HEK293 (cell line): ENCODE results near the gene CAPN12.

Experiments
- CTCF ChIA-PET: fragments of 350-600 bp; formaldehyde crosslinking; extraction: SDS; loops from one replicate; lab custom pipeline; 2021; ENCODE audit warnings: antibody characterized with exemption; lab: Yijun Ruan, JAX
- POLR2A ChIA-PET: fragments of 300-600 bp; formaldehyde crosslinking; extraction: SDS; loops from one replicate; lab custom pipeline; 2020; ENCODE audit warnings: antibody characterized with exemption, inconsistent platforms; lab: Yijun Ruan, JAX
- H3K27ac ChIP-seq: fragments of 200-500 bp; sonication (Bioruptor generic); 2 replicates; pipeline ENCODE4 v1.5.1; 2014; ENCODE audit warnings: low read depth, low read length, control low read depth, inconsistent platforms; ENCODE audit errors: extremely low read depth
- H3K36me3 ChIP-seq, 2 experiments: fragments of 200-500 bp in 1 of 2; sonication (Bioruptor generic) in 1 of 2; 1 replicate in 1 of 2; 2 replicates in 1 of 2; pipeline ENCODE4 v1.5.1; 2014 to 2017; ENCODE audit warnings: inconsistent platforms in 2 of 2, low read length in 2 of 2; ENCODE audit not compliant: control insufficient read depth in 2 of 2, insufficient read depth in 1 of 2
- H3K4me1 ChIP-seq: fragments of 200-500 bp; sonication (Bioruptor generic); 2 replicates; pipeline ENCODE4 v1.5.1; 2014; ENCODE audit warnings: mild to moderate bottlenecking, low read length, inconsistent platforms; ENCODE audit not compliant: control insufficient read depth, insufficient read depth
- H3K4me3 ChIP-seq: 2 replicates; pipeline ENCODE4 v1.5.1; 2011; ENCODE audit warnings: low read depth, mild to moderate bottlenecking, control low read depth, low read length, moderate library complexity
- H3K9me3 ChIP-seq: fragments of 200-500 bp; sonication (Bioruptor generic); 2 replicates; pipeline ENCODE4 v1.5.1; 2014; ENCODE audit warnings: low read depth, low read length, inconsistent platforms; ENCODE audit not compliant: control insufficient read depth, insufficient read depth
- EGR2 ChIP-seq: fragments of 450-650 bp; formaldehyde crosslinking; IDR thresholded peaks from 2 replicates; pipeline ENCODE4 v1.5.1; 2016; ENCODE audit warnings: low read depth, missing biosample characterization, missing genetic modification characterization
- HIC1 ChIP-seq: fragments of 450-650 bp; formaldehyde crosslinking; IDR thresholded peaks from 2 replicates; pipeline ENCODE4 v1.5.1; 2016; ENCODE audit warnings: missing biosample characterization, missing genetic modification characterization
- PRDM10 ChIP-seq: fragments of 450-650 bp; formaldehyde crosslinking; IDR thresholded peaks from 2 replicates; pipeline ENCODE4 v1.5.1; 2016; ENCODE audit warnings: missing biosample characterization, missing genetic modification characterization
- ZBTB44 ChIP-seq: fragments of 450-650 bp; IDR thresholded peaks from 2 replicates; pipeline ENCODE4 v1.5.1; 2018; ENCODE audit warnings: missing biosample characterization, mild to moderate bottlenecking, missing genetic modification characterization
- ZBTB6 ChIP-seq: fragments of 450-650 bp; formaldehyde crosslinking; IDR thresholded peaks from 2 replicates; pipeline ENCODE4 v1.5.1; 2017; ENCODE audit warnings: missing biosample characterization, missing genetic modification characterization
- ZFHX2 ChIP-seq: fragments of 450-650 bp; formaldehyde crosslinking; conservative IDR thresholded peaks from 2 replicates; pipeline ENCODE4 v1.5.1; 2016; ENCODE audit warnings: missing biosample characterization, missing genetic modification characterization
- ZFP69B ChIP-seq: fragments of 450-650 bp; formaldehyde crosslinking; IDR thresholded peaks from 2 replicates; pipeline ENCODE4 v1.5.1; 2016; ENCODE audit warnings: missing biosample characterization, missing genetic modification characterization
- ZNF146 ChIP-seq: fragments of 450-650 bp; formaldehyde crosslinking; IDR thresholded peaks from 2 replicates; pipeline ENCODE4 v1.5.1; 2016; ENCODE audit warnings: missing biosample characterization, missing genetic modification characterization
- ZNF26 ChIP-seq: fragments of 450-650 bp; formaldehyde crosslinking; IDR thresholded peaks from 2 replicates; pipeline ENCODE4 v1.5.1; 2016; ENCODE audit warnings: missing biosample characterization, missing genetic modification characterization
- ZNF350 ChIP-seq: fragments of 450-650 bp; formaldehyde crosslinking; IDR thresholded peaks from 2 replicates; pipeline ENCODE4 v1.5.0; 2017; ENCODE audit warnings: missing biosample characterization, mild to moderate bottlenecking, missing genetic modification characterization
- ZNF362 ChIP-seq: fragments of 450-650 bp; formaldehyde crosslinking; IDR thresholded peaks from 2 replicates; pipeline ENCODE4 v1.5.1; 2016; ENCODE audit warnings: missing biosample characterization, missing genetic modification characterization
- ZNF391 ChIP-seq: fragments of 450-650 bp; formaldehyde crosslinking; IDR thresholded peaks from 2 replicates; pipeline ENCODE4 v1.5.1; 2016; ENCODE audit warnings: low read depth, missing biosample characterization, missing genetic modification characterization, borderline replicate concordance
- ZNF513 ChIP-seq: fragments of 450-650 bp; IDR thresholded peaks from 2 replicates; pipeline ENCODE4 v1.5.1; 2018; ENCODE audit warnings: missing biosample characterization, missing genetic modification characterization
- ZNF830 ChIP-seq: fragments of 450-650 bp; IDR thresholded peaks from 2 replicates; pipeline ENCODE4 v1.5.0; 2018; ENCODE audit warnings: missing biosample characterization, missing genetic modification characterization, low read depth, mild to moderate bottlenecking, moderate library complexity
- ZSCAN30 ChIP-seq: fragments of 450-650 bp; IDR thresholded peaks from 2 replicates; pipeline ENCODE4 v1.5.1; 2018; ENCODE audit warnings: missing biosample characterization, mild to moderate bottlenecking, missing genetic modification characterization, moderate library complexity

CAPN12 gene

GRCh38 chr19:38684862-38685665 lies 59.2 kb downstream of the CAPN12 start:
- POLR2A ChIA-PET: interaction anchor here (1.0 to 1.7 kb wide), 3 partner anchors 18 to 37 kb away, joined by 3 to 19 read pairs (median 8); partner anchors contain the start of gene ACTN4
- TF ChIP-seq ZNF350 (tag by site-specific recombination): no peak
- TF ChIP-seq ZBTB6 (tag by site-specific recombination): no peak
- no peak; the same call in 1 of the 2 replicates for TF ChIP-seq ZNF362
- TF ChIP-seq ZNF513 (tag by site-specific recombination): no peak
- TF ChIP-seq ZFHX2: peak; percentile 81
- TF ChIP-seq ZBTB44 (tag by site-specific recombination): no peak
- TF ChIP-seq HIC1 (tag by site-specific recombination): 0 out of 2 replicates have a peak, but pooled peaks have one; percentile 19
- TF ChIP-seq EGR2 (tag by site-specific recombination): peak; percentile 78
- no peak for TF ChIP-seq PRDM10 (tag by site-specific recombination)
- TF ChIP-seq ZNF391: peak; percentile 30; the same call in 1 of the 2 replicates
- 0 out of 2 replicates have a peak, but pooled peaks have one; percentile 7 for TF ChIP-seq ZNF146
- TF ChIP-seq ZSCAN30: no peak
- TF ChIP-seq ZFP69B (tag by site-specific recombination): peak; percentile 33; the same call in 1 of the 2 replicates
- TF ChIP-seq ZNF26: no peak
- no peak for TF ChIP-seq ZNF830 (tag by site-specific recombination)

More at GRCh38 chr19:38684862-38685665, 59.2 kb downstream of the CAPN12 start:
- Histone ChIP-seq H3K9me3 (no peaks in the 10 kb centered on the region), H3K4me1 (peaks cover 41% of the 10 kb centered on the region), H3K36me3 (peaks cover under 1 to 23% of the 10 kb centered on the region in 2 experiments), H3K4me3 (no peak overlapping the region), H3K27ac (peak overlapping the region; percentile 98)
- CTCF ChIA-PET: interaction anchor here (0.5 to 1.5 kb wide), 9 partner anchors 11 to 350 kb away, joined by 3 to 7 read pairs (median 4); partner anchors contain the start of genes ACTN4 and CATSPERG
